Activated B cell treated with CpG ODN at 0.5 μM for 24 hours (primary cell): ENCODE results near the gene PTPN12. TPM values are rescaled to one million over a fixed set of nuclear protein-coding genes. Genes with fewer than 3 reads are reported as not detected.

ENCODE experiments used
- ATAC-seq: fragments of 200-7000 bp; cut with Tn5 transposase; one replicate; pipeline ENCODE4 v1.10.0; 2021; ENCODE audit warnings: low read depth, mild to moderate bottlenecking, moderate library complexity
- CTCF ChIA-PET: fragments of 350-600 bp; sonication (Branson Sonifier 250); formaldehyde crosslinking; loops from one replicate; lab custom pipeline; 2021; ENCODE audit warnings: antibody characterized with exemption; lab: Charles Lee
- POLR2A ChIA-PET: fragments of 350-600 bp; sonication (Branson Sonifier 250); formaldehyde crosslinking; loops from one replicate; lab custom pipeline; 2021; ENCODE audit warnings: antibody characterized with exemption; lab: Charles Lee
- DNase-seq: peaks from one replicate; pipeline ENCODE4 v3.0.0; 2022
- H3K27ac Mint-ChIP-seq: one replicate; pipeline ENCODE4 v1.8.0; 2020; ENCODE audit warnings: mixed read lengths
- H3K27me3 Mint-ChIP-seq: one replicate; pipeline ENCODE4 v1.8.0; 2021; ENCODE audit warnings: mixed read lengths
- H3K36me3 Mint-ChIP-seq: one replicate; pipeline ENCODE4 v1.8.0; 2021; ENCODE audit warnings: low read depth, mixed read lengths
- H3K4me1 Mint-ChIP-seq: one replicate; pipeline ENCODE4 v1.8.0; 2021; ENCODE audit warnings: mixed read lengths
- H3K4me3 Mint-ChIP-seq: one replicate; pipeline ENCODE4 v1.8.0; 2020; ENCODE audit warnings: mild to moderate bottlenecking, mixed read lengths
- H3K9me3 Mint-ChIP-seq: one replicate; pipeline ENCODE4 v1.8.0; 2020; ENCODE audit warnings: mixed read lengths
- CTCF ChIP-seq: fragments of 200-600 bp; IDR thresholded peaks from one replicate; pipeline ENCODE4 v1.8.0; 2022; ENCODE audit warnings: antibody characterized with exemption, mild to moderate bottlenecking
- intact Hi-C: fragments of 100-400 bp; cut with micrococcal nuclease; formaldehyde crosslinking; loops from one replicate; pipeline ENCODE4 v1.15.1; 2024
- total RNA-seq: library from RNA; stranded (reverse); gene quantifications from 2 replicates; pipeline ENCODE4 v1.2.3, GENCODE V29; 2022

PTPN12 gene
- total RNA-seq, 1 donor from 2014 or later: 39.2 TPM

- intact Hi-C loops: no loop called here
- Mint-ChIP-seq H3K4me3 (no peak overlapping the region), H3K4me1 (no peaks in the 10 kb centered on the region), H3K27ac (no peak overlapping the region), H3K27me3 (no peaks in the 10 kb centered on the region), H3K9me3 (no peaks in the 10 kb centered on the region), H3K36me3 (peaks cover 30% of the 10 kb centered on the region)
- ChIA-PET CTCF (no interaction called here), POLR2A (no interaction called here)
- DNase-seq (no peak), ATAC-seq (no peak)
- TF ChIP-seq CTCF: no peak
Measured at GRCh38 chr7:77587272-77587671, 50.2 kb downstream of the PTPN12 start.

- no peak for TF ChIP-seq CTCF
- Mint-ChIP-seq H3K27ac (no peak overlapping the region), H3K4me1 (no peaks in the 10 kb centered on the region), H3K27me3 (no peaks in the 10 kb centered on the region), H3K9me3 (no peaks in the 10 kb centered on the region), H3K4me3 (no peak overlapping the region), H3K36me3 (peaks cover 32% of the 10 kb centered on the region)
- no peak for ATAC-seq
- CTCF ChIA-PET: no interaction called here
- no peak for DNase-seq
- intact Hi-C loops: no loop called here
- POLR2A ChIA-PET: no interaction called here
Measured at GRCh38 chr7:77600952-77601351, 63.9 kb downstream of the PTPN12 start.

- peaks cover 37% of the 10 kb centered on the region for H3K36me3 Mint-ChIP-seq
- H3K4me3 Mint-ChIP-seq: no peak overlapping the region
- no peaks in the 10 kb centered on the region for H3K27me3 Mint-ChIP-seq
- intact Hi-C loops: no loop called here
- no peaks in the 10 kb centered on the region for H3K9me3 Mint-ChIP-seq
- CTCF ChIA-PET: no interaction called here
- no peak overlapping the region for H3K27ac Mint-ChIP-seq
- TF ChIP-seq CTCF: no peak
- DNase-seq (no peak), ATAC-seq (no peak)
- POLR2A ChIA-PET: no interaction called here
- H3K4me1 Mint-ChIP-seq: no peaks in the 10 kb centered on the region
Measured at GRCh38 chr7:77606562-77606961, 69.5 kb downstream of the PTPN12 start.

DNA sequence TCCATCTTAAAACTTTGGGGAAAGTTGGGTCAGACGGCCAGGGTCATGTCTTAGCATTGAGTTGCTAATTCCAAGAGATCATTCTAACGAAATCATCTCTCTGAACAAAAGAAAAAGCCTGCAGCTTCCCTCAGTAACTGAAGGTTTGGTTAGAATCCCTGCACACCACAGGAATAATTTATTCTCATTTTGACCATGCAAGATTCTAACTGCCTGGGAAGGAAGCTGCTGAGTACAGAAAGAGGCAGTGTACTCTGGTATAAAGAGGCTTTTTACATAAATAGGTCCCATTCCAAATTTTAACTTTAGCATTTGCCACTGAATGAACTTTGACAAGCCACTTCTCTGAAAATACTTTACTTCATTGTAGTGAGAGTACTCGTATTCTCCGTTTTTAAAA, 82.2 kb downstream of the PTPN12 start:
- ATAC-seq: no peak
- intact Hi-C loops: loop anchor here (5.0 kb wide), 1 partner anchor 42 kb away; no protein-coding TSS in a partner anchor

More for the DNA sequence above, 82.2 kb downstream of the PTPN12 start:
- Mint-ChIP-seq H3K9me3 (no peaks in the 10 kb centered on the region), H3K36me3 (peaks cover 29% of the 10 kb centered on the region), H3K4me3 (no peak overlapping the region), H3K4me1 (no peaks in the 10 kb centered on the region), H3K27ac (no peak overlapping the region), H3K27me3 (no peaks in the 10 kb centered on the region)
- ChIA-PET POLR2A (interaction anchor here (0.6 kb wide), 1 partner anchor 203 kb away, joined by 4 read pairs; the partner anchor contains the start of gene GSAP), CTCF (no interaction called here)
- no peak for TF ChIP-seq CTCF
- no peak for DNase-seq
